ENCODE measurements around the gene CCDC138.

The CCDC138 gene

GRCh38 chr2:108910541-108911396 lies 124.2 kb downstream of the CCDC138 start:
- Histone ChIP-seq H2AK5ac (ENCODE audit: low read length, severe bottlenecking) (no peak overlapping the region), H3K4me2 (ENCODE audit: low read length, poor library complexity, severe bottlenecking) (no peak overlapping the region), H2BK5ac (ENCODE audit: low read depth, low read length, poor library complexity, severe bottlenecking) (no peak overlapping the region), H3K14ac (ENCODE audit: low read length in 2 of 2) (no peak overlapping the region), H2BK15ac (ENCODE audit: low read depth, poor library complexity, severe bottlenecking) (no peak overlapping the region), H2BK12ac (ENCODE audit: low read length in 2 of 2) (no peak overlapping the region), H4K8ac (ENCODE audit: low read length) (no peak overlapping the region), H3K27me3 (ENCODE audit: control insufficient read depth in 1 of 2, insufficient read depth in 1 of 2, low read length in 2 of 2) (peaks cover 41 to 71% of the 10 kb centered on the region in 2 experiments), H3K4ac (ENCODE audit: low read depth in 1 of 2, low read length in 2 of 2) (no peak overlapping the region), H3K9me3 (ENCODE audit: control insufficient read depth, low read length) (no peaks in the 10 kb centered on the region), H3K9ac (ENCODE audit: low read length) (no peak overlapping the region), H3K23ac (ENCODE audit: low read length in 2 of 2) (no peak overlapping the region), H3K4me1 (ENCODE audit: control insufficient read depth, insufficient read depth, low read depth, low read length) (no peaks in the 10 kb centered on the region), H2AFZ (ENCODE audit: low read depth, low read length) (no peak overlapping the region), H2BK120ac (ENCODE audit: low read depth, low read length) (no peak overlapping the region), H3K36me3 (ENCODE audit: control insufficient read depth in 1 of 2, insufficient read depth in 2 of 2, low read depth in 1 of 2, low read length in 2 of 2) (no peaks in the 10 kb centered on the region), H3K4me3 (ENCODE audit: insufficient read depth in 1 of 2, low read depth in 1 of 2, low read length in 2 of 2) (no peak overlapping the region), H3K27ac (ENCODE audit: low read length, poor library complexity, severe bottlenecking) (no peak overlapping the region), H3K18ac (ENCODE audit: low read depth in 1 of 2, low read length in 2 of 2) (no peak overlapping the region), H3K79me1 (replicated peaks; ENCODE audit: low read length, poor library complexity, severe bottlenecking) (no peaks in the 10 kb centered on the region), H4K91ac (ENCODE audit: low read length) (no peak overlapping the region)
- WGBS: 84% methylated on average over 20 of the region's 20 CpGs
- DNase-seq: no peak

- H2BK5ac ChIP-seq (ENCODE audit: low read depth, low read length, poor library complexity, severe bottlenecking): no peak overlapping the region
- H3K23ac ChIP-seq (ENCODE audit: low read length in 2 of 2): no peak overlapping the region
- H2BK120ac ChIP-seq (ENCODE audit: low read depth, low read length): no peak overlapping the region
- H4K8ac ChIP-seq (ENCODE audit: low read length): no peak overlapping the region
- no peaks in the 10 kb centered on the region for H3K36me3 ChIP-seq (ENCODE audit: control insufficient read depth in 1 of 2, insufficient read depth in 2 of 2, low read depth in 1 of 2, low read length in 2 of 2)
- H3K18ac ChIP-seq (ENCODE audit: low read depth in 1 of 2, low read length in 2 of 2): no peak overlapping the region
- peaks cover 42 to 73% of the 10 kb centered on the region in 2 experiments for H3K27me3 ChIP-seq (ENCODE audit: control insufficient read depth in 1 of 2, insufficient read depth in 1 of 2, low read length in 2 of 2)
- no peaks in the 10 kb centered on the region for H3K4me1 ChIP-seq (ENCODE audit: control insufficient read depth, insufficient read depth, low read depth, low read length)
- no peak overlapping the region for H2AK5ac ChIP-seq (ENCODE audit: low read length, severe bottlenecking)
- 81% methylated on average over 5 of the region's 5 CpGs for WGBS
- H4K91ac ChIP-seq (ENCODE audit: low read length): no peak overlapping the region
- no peak overlapping the region for H2AFZ ChIP-seq (ENCODE audit: low read depth, low read length)
- H2BK12ac ChIP-seq (ENCODE audit: low read length in 2 of 2): no peak overlapping the region
- H3K14ac ChIP-seq (ENCODE audit: low read length in 2 of 2): no peak overlapping the region
- no peak overlapping the region for H3K4me3 ChIP-seq (ENCODE audit: insufficient read depth in 1 of 2, low read depth in 1 of 2, low read length in 2 of 2)
- no peaks in the 10 kb centered on the region for H3K79me1 ChIP-seq (replicated peaks; ENCODE audit: low read length, poor library complexity, severe bottlenecking)
- H3K4ac ChIP-seq (ENCODE audit: low read depth in 1 of 2, low read length in 2 of 2): no peak overlapping the region
- no peak overlapping the region for H3K9ac ChIP-seq (ENCODE audit: low read length)
- DNase-seq: no peak
- no peak overlapping the region for H3K27ac ChIP-seq (ENCODE audit: low read length, poor library complexity, severe bottlenecking)
- H2BK15ac ChIP-seq (ENCODE audit: low read depth, poor library complexity, severe bottlenecking): no peak overlapping the region
- no peaks in the 10 kb centered on the region for H3K9me3 ChIP-seq (ENCODE audit: control insufficient read depth, low read length)
- no peak overlapping the region for H3K4me2 ChIP-seq (ENCODE audit: low read length, poor library complexity, severe bottlenecking)
Observed at GRCh38 chr2:108911401-108911800, 124.8 kb downstream of the CCDC138 start.

- DNase-seq: no peak
- WGBS: 81% methylated on average over 21 of the region's 21 CpGs
- Histone ChIP-seq H2AFZ (ENCODE audit: low read depth, low read length) (no peak overlapping the region), H3K4me1 (ENCODE audit: control insufficient read depth, insufficient read depth, low read depth, low read length) (no peaks in the 10 kb centered on the region), H3K79me1 (replicated peaks; ENCODE audit: low read length, poor library complexity, severe bottlenecking) (no peaks in the 10 kb centered on the region), H3K9me3 (ENCODE audit: control insufficient read depth, low read length) (no peaks in the 10 kb centered on the region), H3K23ac (ENCODE audit: low read length in 2 of 2) (no peak overlapping the region), H3K14ac (ENCODE audit: low read length in 2 of 2) (no peak overlapping the region), H3K27me3 (ENCODE audit: control insufficient read depth in 1 of 2, insufficient read depth in 1 of 2, low read length in 2 of 2) (peaks cover 46 to 73% of the 10 kb centered on the region in 2 experiments), H3K4me3 (ENCODE audit: insufficient read depth in 1 of 2, low read depth in 1 of 2, low read length in 2 of 2) (no peak overlapping the region), H3K27ac (ENCODE audit: low read length, poor library complexity, severe bottlenecking) (no peak overlapping the region), H3K9ac (ENCODE audit: low read length) (no peak overlapping the region), H2BK120ac (ENCODE audit: low read depth, low read length) (no peak overlapping the region), H4K91ac (ENCODE audit: low read length) (no peak overlapping the region), H2BK15ac (ENCODE audit: low read depth, poor library complexity, severe bottlenecking) (no peak overlapping the region), H2BK5ac (ENCODE audit: low read depth, low read length, poor library complexity, severe bottlenecking) (no peak overlapping the region), H3K18ac (ENCODE audit: low read depth in 1 of 2, low read length in 2 of 2) (no peak overlapping the region), H2BK12ac (ENCODE audit: low read length in 2 of 2) (no peak overlapping the region), H3K36me3 (ENCODE audit: control insufficient read depth in 1 of 2, insufficient read depth in 2 of 2, low read depth in 1 of 2, low read length in 2 of 2) (no peaks in the 10 kb centered on the region), H3K4ac (ENCODE audit: low read depth in 1 of 2, low read length in 2 of 2) (no peak overlapping the region), H3K4me2 (ENCODE audit: low read length, poor library complexity, severe bottlenecking) (no peak overlapping the region), H2AK5ac (ENCODE audit: low read length, severe bottlenecking) (no peak overlapping the region), H4K8ac (ENCODE audit: low read length) (no peak overlapping the region)
Observed at GRCh38 chr2:108911807-108912628, 125.4 kb downstream of the CCDC138 start.

GRCh38 chr2:108912629-108912902 lies 126.0 kb downstream of the CCDC138 start:
- no peak overlapping the region for H2BK12ac ChIP-seq (ENCODE audit: low read length in 2 of 2)
- peaks cover 51 to 76% of the 10 kb centered on the region in 2 experiments for H3K27me3 ChIP-seq (ENCODE audit: control insufficient read depth in 1 of 2, insufficient read depth in 1 of 2, low read length in 2 of 2)
- no peak overlapping the region for H3K4me2 ChIP-seq (ENCODE audit: low read length, poor library complexity, severe bottlenecking)
- H2BK15ac ChIP-seq (ENCODE audit: low read depth, poor library complexity, severe bottlenecking): no peak overlapping the region
- H2BK5ac ChIP-seq (ENCODE audit: low read depth, low read length, poor library complexity, severe bottlenecking): no peak overlapping the region
- no peak overlapping the region for H3K18ac ChIP-seq (ENCODE audit: low read depth in 1 of 2, low read length in 2 of 2)
- H2BK120ac ChIP-seq (ENCODE audit: low read depth, low read length): no peak overlapping the region
- no peaks in the 10 kb centered on the region for H3K79me1 ChIP-seq (replicated peaks; ENCODE audit: low read length, poor library complexity, severe bottlenecking)
- no peak overlapping the region for H3K23ac ChIP-seq (ENCODE audit: low read length in 2 of 2)
- no peak overlapping the region for H3K27ac ChIP-seq (ENCODE audit: low read length, poor library complexity, severe bottlenecking)
- H2AFZ ChIP-seq (ENCODE audit: low read depth, low read length): no peak overlapping the region
- H4K91ac ChIP-seq (ENCODE audit: low read length): no peak overlapping the region
- 86% methylated on average over 5 of the region's 5 CpGs for WGBS
- no peak overlapping the region for H3K4ac ChIP-seq (ENCODE audit: low read depth in 1 of 2, low read length in 2 of 2)
- no peak overlapping the region for H3K9ac ChIP-seq (ENCODE audit: low read length)
- H3K36me3 ChIP-seq (ENCODE audit: control insufficient read depth in 1 of 2, insufficient read depth in 2 of 2, low read depth in 1 of 2, low read length in 2 of 2): no peaks in the 10 kb centered on the region
- DNase-seq: no peak
- no peak overlapping the region for H3K4me3 ChIP-seq (ENCODE audit: insufficient read depth in 1 of 2, low read depth in 1 of 2, low read length in 2 of 2)
- H2AK5ac ChIP-seq (ENCODE audit: low read length, severe bottlenecking): no peak overlapping the region
- no peaks in the 10 kb centered on the region for H3K4me1 ChIP-seq (ENCODE audit: control insufficient read depth, insufficient read depth, low read depth, low read length)
- no peaks in the 10 kb centered on the region for H3K9me3 ChIP-seq (ENCODE audit: control insufficient read depth, low read length)
- no peak overlapping the region for H3K14ac ChIP-seq (ENCODE audit: low read length in 2 of 2)
- no peak overlapping the region for H4K8ac ChIP-seq (ENCODE audit: low read length)
